Activated naive CD8-positive, alpha-beta T cell (primary cell): ENCODE measurements around the gene DNASE1L3.

ENCODE experiments used
- H3K27ac Mint-ChIP-seq: one replicate; pipeline ENCODE4 v1.8.0; 2021; ENCODE audit warnings: mixed read lengths
- H3K27me3 Mint-ChIP-seq: one replicate; pipeline ENCODE4 v1.8.0; 2021; ENCODE audit warnings: mixed read lengths
- H3K36me3 Mint-ChIP-seq: one replicate; pipeline ENCODE4 v1.8.0; 2021; ENCODE audit warnings: mixed read lengths
- H3K4me1 Mint-ChIP-seq: one replicate; pipeline ENCODE4 v1.8.0; 2021; ENCODE audit warnings: low read depth, mixed read lengths
- H3K4me3 Mint-ChIP-seq: one replicate; pipeline ENCODE4 v1.8.0; 2021; ENCODE audit warnings: mild to moderate bottlenecking, mixed read lengths
- H3K9me3 Mint-ChIP-seq: one replicate; pipeline ENCODE4 v1.8.0; 2021; ENCODE audit warnings: low read depth, mixed read lengths

The DNASE1L3 gene

GRCh38 chr3:58169371-58169770, 41.4 kb downstream of the DNASE1L3 start:
- Mint-ChIP-seq H3K9me3 (no peaks in the 10 kb centered on the region), H3K4me1 (no peaks in the 10 kb centered on the region)

GRCh38 chr3:58168498-58168897, 42.3 kb downstream of the DNASE1L3 start:
- no peaks in the 10 kb centered on the region for H3K4me1 Mint-ChIP-seq
- H3K36me3 Mint-ChIP-seq: peaks cover 3% of the 10 kb centered on the region
- no peaks in the 10 kb centered on the region for H3K9me3 Mint-ChIP-seq
- H3K4me3 Mint-ChIP-seq: no peak overlapping the region
- no peak overlapping the region for H3K27ac Mint-ChIP-seq
- H3K27me3 Mint-ChIP-seq: no peaks in the 10 kb centered on the region

More at GRCh38 chr3:58169371-58169770, 41.4 kb downstream of the DNASE1L3 start:
- Mint-ChIP-seq H3K4me3 (no peak overlapping the region), H3K27ac (no peak overlapping the region), H3K27me3 (no peaks in the 10 kb centered on the region), H3K36me3 (peaks cover 3% of the 10 kb centered on the region)

GRCh38 chr3:58167431-58168351, 43.1 kb downstream of the DNASE1L3 start:
- Mint-ChIP-seq H3K9me3 (no peaks in the 10 kb centered on the region), H3K27ac (no peak overlapping the region), H3K4me3 (no peak overlapping the region), H3K36me3 (peaks cover 3% of the 10 kb centered on the region), H3K4me1 (no peaks in the 10 kb centered on the region), H3K27me3 (no peaks in the 10 kb centered on the region)

GRCh38 chr3:58164906-58165821, 45.6 kb downstream of the DNASE1L3 start:
- H3K9me3 Mint-ChIP-seq: no peaks in the 10 kb centered on the region
- no peak overlapping the region for H3K4me3 Mint-ChIP-seq
- H3K27me3 Mint-ChIP-seq: no peaks in the 10 kb centered on the region
- no peaks in the 10 kb centered on the region for H3K4me1 Mint-ChIP-seq
- no peak overlapping the region for H3K27ac Mint-ChIP-seq
- peaks cover 15% of the 10 kb centered on the region for H3K36me3 Mint-ChIP-seq

GRCh38 chr3:58164199-58164879, 46.4 kb downstream of the DNASE1L3 start:
- Mint-ChIP-seq H3K27me3 (no peaks in the 10 kb centered on the region), H3K4me1 (no peaks in the 10 kb centered on the region), H3K4me3 (no peak overlapping the region), H3K36me3 (peaks cover 19% of the 10 kb centered on the region), H3K27ac (no peak overlapping the region), H3K9me3 (no peaks in the 10 kb centered on the region)

GRCh38 chr3:58163234-58163633, 47.5 kb downstream of the DNASE1L3 start:
- Mint-ChIP-seq H3K27ac (no peak overlapping the region), H3K36me3 (peaks cover 21% of the 10 kb centered on the region), H3K9me3 (no peaks in the 10 kb centered on the region), H3K4me3 (no peak overlapping the region), H3K4me1 (no peaks in the 10 kb centered on the region), H3K27me3 (no peaks in the 10 kb centered on the region)

- Mint-ChIP-seq H3K27me3 (no peaks in the 10 kb centered on the region), H3K9me3 (no peaks in the 10 kb centered on the region), H3K4me3 (no peak overlapping the region), H3K36me3 (peaks cover 18% of the 10 kb centered on the region), H3K27ac (no peak overlapping the region), H3K4me1 (no peaks in the 10 kb centered on the region)
These were observed 49.1 kb downstream of the DNASE1L3 start for GRCh38 chr3:58161435-58162398.

- H3K27me3 Mint-ChIP-seq: no peaks in the 10 kb centered on the region
- H3K4me3 Mint-ChIP-seq: no peak overlapping the region
- H3K36me3 Mint-ChIP-seq: peaks cover 18% of the 10 kb centered on the region
- H3K27ac Mint-ChIP-seq: no peak overlapping the region
- no peaks in the 10 kb centered on the region for H3K4me1 Mint-ChIP-seq
- H3K9me3 Mint-ChIP-seq: no peaks in the 10 kb centered on the region
These were observed 50.4 kb downstream of the DNASE1L3 start for GRCh38 chr3:58160399-58160798.

GRCh38 chr3:58158442-58159153, 52.2 kb downstream of the DNASE1L3 start:
- no peaks in the 10 kb centered on the region for H3K27me3 Mint-ChIP-seq
- H3K4me3 Mint-ChIP-seq: no peak overlapping the region
- H3K9me3 Mint-ChIP-seq: no peaks in the 10 kb centered on the region
- H3K27ac Mint-ChIP-seq: no peak overlapping the region
- peaks cover 18% of the 10 kb centered on the region for H3K36me3 Mint-ChIP-seq
- no peaks in the 10 kb centered on the region for H3K4me1 Mint-ChIP-seq

- Mint-ChIP-seq H3K9me3 (no peaks in the 10 kb centered on the region), H3K27me3 (no peaks in the 10 kb centered on the region), H3K27ac (no peak overlapping the region), H3K4me1 (no peaks in the 10 kb centered on the region), H3K4me3 (no peak overlapping the region), H3K36me3 (peaks cover 18% of the 10 kb centered on the region)
These were observed 53.1 kb downstream of the DNASE1L3 start for GRCh38 chr3:58157700-58158099.

GRCh38 chr3:58155838-58156237, 54.9 kb downstream of the DNASE1L3 start:
- Mint-ChIP-seq H3K27ac (no peak overlapping the region), H3K9me3 (no peaks in the 10 kb centered on the region), H3K4me3 (no peak overlapping the region), H3K36me3 (peaks cover 17% of the 10 kb centered on the region), H3K4me1 (peaks cover 1% of the 10 kb centered on the region), H3K27me3 (no peaks in the 10 kb centered on the region)

GRCh38 chr3:58154626-58155449, 55.9 kb downstream of the DNASE1L3 start:
- Mint-ChIP-seq H3K27me3 (no peaks in the 10 kb centered on the region), H3K36me3 (peaks cover 11% of the 10 kb centered on the region), H3K9me3 (no peaks in the 10 kb centered on the region), H3K4me1 (peaks cover 1% of the 10 kb centered on the region), H3K4me3 (no peak overlapping the region), H3K27ac (no peak overlapping the region)

GRCh38 chr3:58153371-58153770, 57.4 kb downstream of the DNASE1L3 start:
- Mint-ChIP-seq H3K36me3 (peaks cover 5% of the 10 kb centered on the region), H3K4me3 (no peak overlapping the region), H3K9me3 (no peaks in the 10 kb centered on the region), H3K27me3 (no peaks in the 10 kb centered on the region), H3K27ac (no peak overlapping the region), H3K4me1 (peaks cover 1% of the 10 kb centered on the region)
